NCI-H82 treated with DMSO at 0.1 percent for 48 hours (cell line): ENCODE results near the gene PADI3.
"Not testable (repeated sequence)": the region's sequence is repeated elsewhere in the genome, so short reads cannot be mapped to it uniquely, and the experiment has no call there.

ENCODE experiments used
- DNase-seq: peaks from one replicate; lab custom pipeline; 2025; ENCODE audit not compliant: unreplicated experiment; lab: John Stamatoyannopoulos, UW

PADI3 gene

GRCh38 chr1:17296086-17296485 lies 47.2 kb downstream of the PADI3 start:
- no peak for DNase-seq

- DNase-seq, result no peak
Observed at GRCh38 chr1:17297991-17298390, 49.1 kb downstream of the PADI3 start.

- no peak for DNase-seq
Observed at GRCh38 chr1:17301767-17302166, 52.9 kb downstream of the PADI3 start.

- DNase-seq, result no peak
Observed at GRCh38 chr1:17304151-17304825, 55.4 kb downstream of the PADI3 start.

GRCh38 chr1:17304826-17305175 lies 55.9 kb downstream of the PADI3 start:
- DNase-seq, result no peak

GRCh38 chr1:17305576-17306095 lies 56.7 kb downstream of the PADI3 start:
- no peak for DNase-seq

- no peak for DNase-seq
Observed at GRCh38 chr1:17306407-17306806, 57.5 kb downstream of the PADI3 start.

- no peak for DNase-seq
Observed at GRCh38 chr1:17306921-17307320, 58.0 kb downstream of the PADI3 start.

- DNase-seq, result no peak
Observed at GRCh38 chr1:17307329-17307728, 58.4 kb downstream of the PADI3 start.

- no peak for DNase-seq
Observed at GRCh38 chr1:17307946-17308345, 59.0 kb downstream of the PADI3 start, which contains the start of gene PADI4. Gene PADI4, plus strand, starts transcription at chr1:17308197. Its CDS starts 26 bp downstream, at chr1:17308223.

GRCh38 chr1:17308593-17308992 lies 59.7 kb downstream of the PADI3 start:
- no peak for DNase-seq

- no peak for DNase-seq
Observed at GRCh38 chr1:17309426-17310067, 60.6 kb downstream of the PADI3 start.

- DNase-seq, result no peak
Observed at GRCh38 chr1:17310068-17310640, 61.3 kb downstream of the PADI3 start.

GRCh38 chr1:17313530-17314309 lies 64.8 kb downstream of the PADI3 start:
- DNase-seq, result no peak

- DNase-seq, result no peak
Observed at GRCh38 chr1:17314491-17314971, 65.6 kb downstream of the PADI3 start.

GRCh38 chr1:17315542-17316130 lies 66.7 kb downstream of the PADI3 start:
- DNase-seq, result no peak

GRCh38 chr1:17316704-17317103 lies 67.8 kb downstream of the PADI3 start:
- no peak for DNase-seq

GRCh38 chr1:17318262-17318661 lies 69.4 kb downstream of the PADI3 start:
- no peak for DNase-seq

GRCh38 chr1:17319561-17320350 lies 70.9 kb downstream of the PADI3 start:
- DNase-seq, result no peak

GRCh38 chr1:17321857-17322390 lies 73.0 kb downstream of the PADI3 start:
- DNase-seq, result not testable (repeated sequence)
